Measurements from ENCODE around the gene ADAMTSL4.
"Not testable (repeated sequence)": the region's sequence is repeated elsewhere in the genome, so short reads cannot be mapped to it uniquely, and the experiment has no call there.

DNA sequence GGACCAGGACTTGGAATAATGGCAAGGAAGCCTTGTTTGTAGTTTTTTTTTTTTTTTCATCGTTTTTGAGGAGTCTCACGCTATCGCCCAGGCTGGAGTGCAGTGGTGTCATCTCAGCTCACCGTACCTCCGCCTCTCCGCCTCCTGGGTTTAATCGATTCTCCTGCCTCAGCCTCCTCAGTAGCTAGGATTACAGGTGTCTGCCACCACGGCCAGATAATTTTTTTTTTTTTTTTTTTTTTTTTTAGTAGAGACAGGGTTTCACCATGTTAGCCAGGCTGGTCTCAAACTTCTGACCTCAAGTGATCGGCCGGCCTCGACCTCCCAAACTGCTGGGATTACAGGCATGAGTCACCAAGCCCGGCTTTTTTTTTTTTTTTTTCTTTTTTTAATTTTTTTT lies 53.2 kb downstream of the ADAMTSL4 start:
- TF ChIP-seq CTCF (IDR thresholded peaks at IDR 0.05; ENCODE audit: low read length); EZH2 (optimal IDR thresholded peaks at IDR 0.05; ENCODE audit: low read depth, low read length); EZH2phosphoT487 (IDR thresholded peaks at IDR 0.05; ENCODE audit: low read length): not testable (repeated sequence)

All from MM.1S (cell line).